Measurements from ENCODE around the gene LSM7.

Gene LSM7

DNA sequence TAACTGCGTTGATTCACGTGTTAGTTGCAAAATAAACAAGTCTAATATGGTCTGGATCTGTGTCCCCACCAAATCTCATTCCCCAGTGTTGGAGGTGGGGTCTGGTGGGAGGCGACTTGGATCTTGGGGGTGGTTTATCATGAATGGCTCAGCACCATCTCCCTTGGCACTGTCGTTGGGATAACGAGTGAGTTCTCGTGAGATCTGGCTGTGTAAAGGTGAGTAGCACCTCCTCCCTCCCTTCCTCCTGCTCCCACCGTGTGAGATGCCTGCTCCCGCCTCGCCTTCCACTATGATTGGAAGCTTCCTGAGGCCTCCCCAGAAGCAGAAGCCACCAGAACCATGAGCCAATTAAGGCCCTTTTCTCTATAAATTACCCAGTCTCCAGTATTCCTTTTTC lies 51.2 kb downstream of the LSM7 start:
- H3K4ac ChIP-seq (ENCODE audit: low read depth, low read length): no peak overlapping the region
- no peak overlapping the region for H3K4me2 ChIP-seq (ENCODE audit: low read length)
- no peak overlapping the region for H2AK5ac ChIP-seq (ENCODE audit: low read length)
- H2BK5ac ChIP-seq (ENCODE audit: low read depth, low read length, poor library complexity): no peak overlapping the region
- H3K18ac ChIP-seq (ENCODE audit: low read length): no peak overlapping the region
- no peak overlapping the region for H4K12ac ChIP-seq (ENCODE audit: low read depth, low read length)
- H3K9me3 ChIP-seq (ENCODE audit: insufficient read depth, low read depth, low read length): no peaks in the 10 kb centered on the region
- no peak overlapping the region for H2BK120ac ChIP-seq (ENCODE audit: insufficient read depth, low read length, poor library complexity)
- H4K8ac ChIP-seq (ENCODE audit: low read depth, low read length): no peak overlapping the region
- H3K79me2 ChIP-seq (ENCODE audit: control insufficient read depth, insufficient read depth, low read length, poor library complexity): peaks cover 3% of the 10 kb centered on the region
- H2AFZ ChIP-seq (ENCODE audit: insufficient read depth, low read length, poor library complexity): no peak overlapping the region
- H3K79me1 ChIP-seq (ENCODE audit: low read length): peaks cover 5% of the 10 kb centered on the region
- H4K91ac ChIP-seq (ENCODE audit: low read depth, low read length): no peak overlapping the region
- no peak overlapping the region for H2BK12ac ChIP-seq (ENCODE audit: low read length)
- peaks cover 23 to 31% of the 10 kb centered on the region in 2 experiments for H3K36me3 ChIP-seq (ENCODE audit: control insufficient read depth in 1 of 2, insufficient read depth in 2 of 2, low read length in 2 of 2)
- H3K23ac ChIP-seq (ENCODE audit: low read length): no peak overlapping the region
- no CpG with 5 or more reads among the region's 9 CpGs for WGBS (ENCODE audit: extremely low coverage, insufficient coverage, insufficient read length)
- H3K4me1 ChIP-seq (ENCODE audit: control insufficient read depth in 1 of 2, insufficient read depth in 2 of 2, low read length in 2 of 2): peaks cover 13 to 14% of the 10 kb centered on the region in 2 experiments
- H3K27ac ChIP-seq (ENCODE audit: low read depth, low read length): no peak overlapping the region
- no peak overlapping the region for H3K4me3 ChIP-seq (ENCODE audit: low read depth, low read length)
- H3K27me3 ChIP-seq (ENCODE audit: insufficient read depth, low read length): no peaks in the 10 kb centered on the region
- H3K9ac ChIP-seq (ENCODE audit: low read length): no peak overlapping the region
- no peak overlapping the region for H3K14ac ChIP-seq (ENCODE audit: low read length)
- no peak for DNase-seq

GRCh38 chr19:2276429-2276986 lies 51.9 kb downstream of the LSM7 start:
- no peak overlapping the region for H2BK5ac ChIP-seq (ENCODE audit: low read depth, low read length, poor library complexity)
- no peak overlapping the region for H3K9ac ChIP-seq (ENCODE audit: low read length)
- H3K4ac ChIP-seq (ENCODE audit: low read depth, low read length): no peak overlapping the region
- peak in 1 of 2 donors; percentile 52 for DNase-seq
- H3K79me2 ChIP-seq (ENCODE audit: control insufficient read depth, insufficient read depth, low read length, poor library complexity): peaks cover 7% of the 10 kb centered on the region
- H2AK5ac ChIP-seq (ENCODE audit: low read length): no peak overlapping the region
- H3K18ac ChIP-seq (ENCODE audit: low read length): no peak overlapping the region
- H2BK120ac ChIP-seq (ENCODE audit: insufficient read depth, low read length, poor library complexity): no peak overlapping the region
- H2BK12ac ChIP-seq (ENCODE audit: low read length): no peak overlapping the region
- peaks cover 12% of the 10 kb centered on the region in 2 experiments for H3K4me1 ChIP-seq (ENCODE audit: control insufficient read depth in 1 of 2, insufficient read depth in 2 of 2, low read length in 2 of 2)
- peaks cover 2% of the 10 kb centered on the region for H3K79me1 ChIP-seq (ENCODE audit: low read length)
- no peak overlapping the region for H3K14ac ChIP-seq (ENCODE audit: low read length)
- H3K23ac ChIP-seq (ENCODE audit: low read length): no peak overlapping the region
- no peak overlapping the region for H3K4me3 ChIP-seq (ENCODE audit: low read depth, low read length)
- peaks cover 28 to 36% of the 10 kb centered on the region in 2 experiments for H3K36me3 ChIP-seq (ENCODE audit: control insufficient read depth in 1 of 2, insufficient read depth in 2 of 2, low read length in 2 of 2)
- no peak overlapping the region for H4K8ac ChIP-seq (ENCODE audit: low read depth, low read length)
- WGBS (ENCODE audit: extremely low coverage, insufficient coverage, insufficient read length): no CpG with 5 or more reads among the region's 28 CpGs
- no peaks in the 10 kb centered on the region for H3K27me3 ChIP-seq (ENCODE audit: insufficient read depth, low read length)
- no peak overlapping the region for H4K91ac ChIP-seq (ENCODE audit: low read depth, low read length)
- H3K4me2 ChIP-seq (ENCODE audit: low read length): no peak overlapping the region
- no peaks in the 10 kb centered on the region for H3K9me3 ChIP-seq (ENCODE audit: insufficient read depth, low read depth, low read length)
- no peak overlapping the region for H2AFZ ChIP-seq (ENCODE audit: insufficient read depth, low read length, poor library complexity)
- H3K27ac ChIP-seq (ENCODE audit: low read depth, low read length): no peak overlapping the region
- H4K12ac ChIP-seq (ENCODE audit: low read depth, low read length): no peak overlapping the region

DNA sequence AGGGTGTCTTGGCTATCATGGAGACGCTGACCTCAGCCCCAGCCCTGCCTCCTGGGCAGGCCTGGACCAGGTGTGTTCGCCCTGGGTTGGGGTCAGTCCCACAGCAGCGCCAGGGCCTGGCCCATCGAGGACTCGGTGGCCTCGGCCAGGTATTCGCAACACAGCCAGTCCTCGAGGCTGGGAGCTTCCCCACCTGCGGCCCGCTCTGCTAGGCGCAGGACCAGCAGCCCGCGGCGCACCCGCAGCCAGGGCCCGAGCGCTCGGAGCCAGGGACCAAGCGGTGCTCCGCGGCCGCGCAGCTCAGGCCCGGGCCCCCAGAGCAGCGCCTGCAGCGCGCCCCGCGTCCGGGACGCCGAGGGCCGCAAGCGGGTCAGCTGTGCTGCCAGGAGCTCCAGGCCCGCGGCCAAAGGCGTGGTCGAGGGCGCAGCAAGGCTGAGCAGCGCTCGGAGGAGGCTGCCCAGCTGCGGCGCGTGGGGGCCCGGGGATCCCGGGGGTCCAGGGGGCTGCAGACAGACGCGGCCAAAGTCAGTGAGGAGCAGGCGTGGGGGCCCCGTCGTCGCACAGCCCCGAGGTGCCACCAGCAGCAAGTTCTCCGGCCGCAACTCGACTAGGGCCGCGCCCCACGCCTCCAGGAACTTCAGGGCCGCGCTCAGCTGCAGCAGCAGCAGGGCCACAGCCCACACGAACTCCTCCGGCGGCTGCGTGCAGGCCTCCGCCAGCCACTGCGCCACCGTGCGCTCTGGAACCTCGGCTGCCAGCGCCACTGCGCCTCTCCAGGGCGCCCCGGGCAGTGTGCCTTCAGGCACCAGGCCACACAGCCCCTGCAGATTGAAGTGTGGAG lies 52.6 kb downstream of the LSM7 start:
- Histone ChIP-seq H3K36me3 (ENCODE audit: control insufficient read depth in 1 of 2, insufficient read depth in 2 of 2, low read length in 2 of 2) (peaks cover 32 to 39% of the 10 kb centered on the region in 2 experiments), H3K23ac (ENCODE audit: low read length) (no peak overlapping the region), H2AK5ac (ENCODE audit: low read length) (no peak overlapping the region), H3K4ac (ENCODE audit: low read depth, low read length) (no peak overlapping the region), H2BK120ac (ENCODE audit: insufficient read depth, low read length, poor library complexity) (no peak overlapping the region), H3K79me2 (ENCODE audit: control insufficient read depth, insufficient read depth, low read length, poor library complexity) (peaks cover 14% of the 10 kb centered on the region), H3K9me3 (ENCODE audit: insufficient read depth, low read depth, low read length) (no peaks in the 10 kb centered on the region), H2BK12ac (ENCODE audit: low read length) (no peak overlapping the region), H2AFZ (ENCODE audit: insufficient read depth, low read length, poor library complexity) (no peak overlapping the region), H3K4me3 (ENCODE audit: low read depth, low read length) (no peak overlapping the region), H3K27ac (ENCODE audit: low read depth, low read length) (peak overlapping the region; percentile 2), H3K4me1 (ENCODE audit: control insufficient read depth in 1 of 2, insufficient read depth in 2 of 2, low read length in 2 of 2) (peaks cover 12 to 14% of the 10 kb centered on the region in 2 experiments), H3K4me2 (ENCODE audit: low read length) (no peak overlapping the region), H2BK5ac (ENCODE audit: low read depth, low read length, poor library complexity) (no peak overlapping the region), H3K14ac (ENCODE audit: low read length) (no peak overlapping the region), H3K9ac (ENCODE audit: low read length) (no peak overlapping the region), H4K91ac (ENCODE audit: low read depth, low read length) (no peak overlapping the region), H3K79me1 (ENCODE audit: low read length) (peaks cover 5% of the 10 kb centered on the region), H3K18ac (ENCODE audit: low read length) (no peak overlapping the region), H3K27me3 (ENCODE audit: insufficient read depth, low read length) (no peaks in the 10 kb centered on the region), H4K8ac (ENCODE audit: low read depth, low read length) (no peak overlapping the region), H4K12ac (ENCODE audit: low read depth, low read length) (no peak overlapping the region)
- DNase-seq: peak; percentile 68 to 76
- no CpG with 5 or more reads among the region's 74 CpGs for WGBS (ENCODE audit: extremely low coverage, insufficient coverage, insufficient read length)

DNA sequence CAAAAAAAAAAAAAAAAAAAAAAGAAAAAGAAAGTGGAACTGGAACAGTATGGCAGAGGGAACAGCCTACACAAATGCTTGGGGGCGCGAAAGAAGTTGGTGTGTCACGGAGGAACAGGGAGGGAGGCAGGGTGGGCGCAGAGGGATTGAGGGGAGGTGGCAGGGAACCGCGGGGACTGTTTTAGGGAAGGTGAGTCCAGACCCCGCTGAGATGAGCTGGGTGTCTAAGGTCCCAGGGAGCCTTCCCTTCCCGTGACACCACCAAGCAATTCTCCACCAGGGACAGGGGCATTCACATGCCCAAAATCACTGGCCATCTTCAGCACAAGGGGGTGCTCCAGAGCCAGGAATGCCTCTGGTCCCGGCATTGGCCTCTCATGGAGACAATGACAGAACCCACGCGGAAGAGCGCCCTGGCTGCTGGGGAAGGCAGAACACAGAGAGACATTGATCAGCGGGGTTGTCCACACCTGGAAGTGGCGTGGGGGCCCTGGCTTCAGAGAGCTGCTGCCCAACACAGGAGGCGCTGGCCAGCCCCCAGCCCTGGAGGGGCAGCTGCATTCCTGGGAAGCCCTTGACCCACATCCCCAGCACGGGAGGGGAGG lies 53.4 kb downstream of the LSM7 start:
- Histone ChIP-seq H4K91ac (ENCODE audit: low read depth, low read length) (no peak overlapping the region), H3K23ac (ENCODE audit: low read length) (no peak overlapping the region), H2AK5ac (ENCODE audit: low read length) (no peak overlapping the region), H2BK120ac (ENCODE audit: insufficient read depth, low read length, poor library complexity) (no peak overlapping the region), H3K27ac (ENCODE audit: low read depth, low read length) (peak overlapping the region; percentile 2), H4K8ac (ENCODE audit: low read depth, low read length) (no peak overlapping the region), H3K4ac (ENCODE audit: low read depth, low read length) (no peak overlapping the region), H4K12ac (ENCODE audit: low read depth, low read length) (no peak overlapping the region), H3K4me3 (ENCODE audit: low read depth, low read length) (no peak overlapping the region), H3K36me3 (ENCODE audit: control insufficient read depth in 1 of 2, insufficient read depth in 2 of 2, low read length in 2 of 2) (peaks cover 32 to 39% of the 10 kb centered on the region in 2 experiments), H2BK5ac (ENCODE audit: low read depth, low read length, poor library complexity) (no peak overlapping the region), H3K9ac (ENCODE audit: low read length) (no peak overlapping the region), H2AFZ (ENCODE audit: insufficient read depth, low read length, poor library complexity) (no peak overlapping the region), H3K27me3 (ENCODE audit: insufficient read depth, low read length) (no peaks in the 10 kb centered on the region), H3K9me3 (ENCODE audit: insufficient read depth, low read depth, low read length) (no peaks in the 10 kb centered on the region), H3K4me1 (ENCODE audit: control insufficient read depth in 1 of 2, insufficient read depth in 2 of 2, low read length in 2 of 2) (peaks cover 12 to 14% of the 10 kb centered on the region in 2 experiments), H3K4me2 (ENCODE audit: low read length) (no peak overlapping the region), H2BK12ac (ENCODE audit: low read length) (no peak overlapping the region), H3K79me1 (ENCODE audit: low read length) (peaks cover 12% of the 10 kb centered on the region), H3K18ac (ENCODE audit: low read length) (no peak overlapping the region), H3K14ac (ENCODE audit: low read length) (no peak overlapping the region), H3K79me2 (ENCODE audit: control insufficient read depth, insufficient read depth, low read length, poor library complexity) (peaks cover 21% of the 10 kb centered on the region)
- no CpG with 5 or more reads among the region's 16 CpGs for WGBS (ENCODE audit: extremely low coverage, insufficient coverage, insufficient read length)
- peak in 1 of 2 donors; percentile 69 for DNase-seq

All from trophoblast cell (in vitro differentiated cells and primary cell).